GM18951 (cell line): ENCODE results near the gene RPS6KA3.
A peak's percentile ranks its signal among the peaks of the same experiment; 100 is the strongest.

Source experiments
- POLR2A ChIP-seq: IDR thresholded peaks from 4 replicates; pipeline ENCODE4 v1.6.1; 2011; ENCODE audit warnings: mild to moderate bottlenecking; ENCODE audit not compliant: insufficient read length, insufficient read depth; ENCODE audit errors: extremely low read depth
- in situ Hi-C: fragments of 300-500 bp; cut with MboI; formaldehyde crosslinking; loops from one replicate; pipeline ENCODE4 v1.12.0; 2022; ENCODE audit warnings: low sequenced_read_pairs, mixed read lengths, inconsistent platforms; ENCODE audit not compliant: unreplicated experiment

The RPS6KA3 gene

DNA sequence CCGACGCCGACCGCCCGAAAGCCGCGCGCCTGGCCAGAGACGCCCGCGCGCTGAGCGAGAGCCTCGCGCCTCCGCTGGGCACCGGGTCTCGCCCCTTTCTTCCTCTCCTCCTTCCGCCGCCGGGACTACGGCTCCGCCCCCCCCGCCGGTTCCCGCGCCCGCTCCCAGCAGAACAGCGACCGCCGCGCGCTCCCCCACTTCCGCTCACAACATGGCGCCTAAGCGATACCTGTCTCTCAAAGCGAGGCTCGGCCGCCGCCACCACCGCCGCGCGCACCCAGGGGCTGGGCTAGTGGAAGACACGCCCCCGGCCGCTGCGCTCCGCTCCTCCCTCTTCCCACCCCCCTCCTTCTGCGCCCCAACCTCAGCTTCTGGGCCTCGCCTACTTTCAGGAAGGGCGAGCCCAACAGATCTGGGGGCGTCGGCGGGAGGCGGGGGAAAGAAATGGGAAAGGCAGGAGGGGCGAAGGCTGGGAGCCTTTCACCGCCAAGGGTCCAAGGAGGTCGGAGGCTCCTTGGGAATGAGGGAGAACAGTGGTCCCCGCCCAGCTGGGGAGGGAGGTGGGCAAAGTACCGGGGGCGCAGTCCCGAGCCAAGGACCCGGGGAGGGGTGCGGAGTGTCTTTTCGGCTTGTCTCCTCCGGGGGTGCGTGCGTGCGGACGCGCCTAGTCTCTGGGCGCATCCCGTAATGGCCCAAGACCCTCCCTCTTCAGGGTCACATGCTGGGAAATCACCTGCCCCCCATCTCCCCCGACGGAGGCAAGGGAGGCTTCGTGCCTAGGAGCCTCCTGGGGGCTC lies at the start of gene RPS6KA3:
RPS6KA3 (minus strand) TSS at position 100 of the 797 bp plus-strand sequence. CDS start 277 bp downstream, outside the sequence.
- TF ChIP-seq POLR2A: peak; percentile 58
- in situ Hi-C loops: no loop called here

GRCh38 chrX:20315140-20315539 lies 48.4 kb upstream of the RPS6KA3 start:
- in situ Hi-C loops: no loop called here

GRCh38 chrX:20313899-20314298 lies 47.2 kb upstream of the RPS6KA3 start:
- no peak for TF ChIP-seq POLR2A
- in situ Hi-C loops: no loop called here

More at GRCh38 chrX:20315140-20315539, 48.4 kb upstream of the RPS6KA3 start:
- no peak for TF ChIP-seq POLR2A

DNA sequence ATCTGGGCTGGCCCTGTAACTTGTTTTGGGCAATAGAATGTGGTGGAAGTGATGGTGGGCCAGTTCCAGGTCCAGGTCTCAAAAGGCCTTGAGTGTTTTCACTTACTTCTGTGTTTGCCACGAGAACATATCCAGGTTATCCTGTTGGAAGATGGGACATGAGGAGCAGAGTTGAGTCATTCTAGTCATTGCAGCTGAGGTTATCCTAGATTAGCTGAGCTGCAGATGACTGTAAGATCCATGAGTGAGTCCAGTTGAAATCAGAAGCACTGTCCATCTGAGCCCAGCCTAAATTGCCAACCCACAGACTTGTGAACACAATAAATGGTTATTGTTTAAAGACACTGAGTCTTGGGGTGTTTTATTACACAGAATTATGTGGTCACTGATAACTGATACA lies 45.3 kb upstream of the RPS6KA3 start:
- in situ Hi-C loops: no loop called here
- no peak for TF ChIP-seq POLR2A

GRCh38 chrX:20311505-20311904 lies 44.8 kb upstream of the RPS6KA3 start:
- in situ Hi-C loops: no loop called here
- TF ChIP-seq POLR2A: no peak

DNA sequence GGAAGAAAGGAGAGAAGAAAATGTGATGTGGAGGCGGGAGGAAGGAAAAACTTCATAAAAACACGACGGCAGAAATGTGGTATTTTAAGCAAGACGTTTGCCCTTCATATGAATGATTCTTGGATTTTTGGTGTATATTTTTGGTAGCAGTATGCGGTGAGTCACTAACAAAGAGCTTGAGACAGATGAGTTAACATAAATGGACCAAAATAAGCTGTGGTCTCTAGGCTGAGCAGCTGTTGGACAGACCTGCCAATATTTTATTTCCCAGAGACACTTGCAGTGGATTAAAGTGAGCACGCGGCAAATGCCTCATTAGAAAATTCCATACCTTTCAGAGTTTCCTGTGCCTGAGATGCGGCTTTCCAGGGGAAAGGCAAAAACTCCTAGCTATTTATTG lies 43.1 kb upstream of the RPS6KA3 start:
- in situ Hi-C loops: no loop called here
- TF ChIP-seq POLR2A: no peak

- no peak for TF ChIP-seq POLR2A
- in situ Hi-C loops: no loop called here
These were observed 40.0 kb upstream of the RPS6KA3 start for GRCh38 chrX:20306668-20307067.

DNA sequence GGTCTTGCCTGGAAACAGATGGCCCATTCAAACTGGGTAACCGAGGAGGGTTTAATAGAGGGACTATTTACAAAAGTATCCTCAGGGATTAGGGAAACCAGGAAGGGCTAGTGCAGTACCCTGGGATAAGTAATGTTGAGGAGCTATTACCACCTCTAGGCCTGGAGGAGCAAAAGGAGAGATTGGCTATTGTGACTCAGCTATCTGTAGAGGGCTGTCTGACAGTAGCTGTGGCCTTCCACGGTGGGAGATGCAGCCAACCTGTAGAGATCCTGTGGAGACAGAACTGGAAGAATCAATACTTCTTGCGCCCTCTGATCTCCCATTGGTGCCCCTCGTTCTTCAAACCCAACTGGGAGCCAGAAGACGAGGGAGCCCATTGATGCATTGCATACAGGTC lies 34.1 kb upstream of the RPS6KA3 start:
- no peak for TF ChIP-seq POLR2A
- in situ Hi-C loops: no loop called here

DNA sequence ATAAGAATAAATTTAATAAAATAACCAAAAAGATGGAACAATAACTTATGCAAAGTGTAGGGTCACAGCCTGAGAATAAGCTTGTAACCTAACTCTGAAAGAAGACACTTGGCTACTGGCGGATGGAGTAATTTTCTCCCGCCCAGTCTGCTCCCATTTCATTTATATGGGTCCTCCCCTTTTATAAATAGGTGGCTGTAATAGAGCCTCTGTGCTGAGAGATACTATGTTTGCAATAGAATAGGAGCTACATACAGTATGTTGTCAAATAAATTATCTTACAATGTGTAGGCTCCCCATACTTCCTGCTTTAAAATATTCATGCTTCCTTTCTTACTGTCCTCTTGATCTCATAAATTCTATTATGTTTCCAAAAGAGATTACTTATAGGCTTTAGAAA lies 28.2 kb upstream of the RPS6KA3 start:
- TF ChIP-seq POLR2A: no peak
- in situ Hi-C loops: no loop called here

GRCh38 chrX:20294284-20294683 lies 27.6 kb upstream of the RPS6KA3 start:
- in situ Hi-C loops: no loop called here
- no peak for TF ChIP-seq POLR2A

GRCh38 chrX:20285511-20285910 lies 18.8 kb upstream of the RPS6KA3 start:
- no peak for TF ChIP-seq POLR2A
- in situ Hi-C loops: no loop called here

DNA sequence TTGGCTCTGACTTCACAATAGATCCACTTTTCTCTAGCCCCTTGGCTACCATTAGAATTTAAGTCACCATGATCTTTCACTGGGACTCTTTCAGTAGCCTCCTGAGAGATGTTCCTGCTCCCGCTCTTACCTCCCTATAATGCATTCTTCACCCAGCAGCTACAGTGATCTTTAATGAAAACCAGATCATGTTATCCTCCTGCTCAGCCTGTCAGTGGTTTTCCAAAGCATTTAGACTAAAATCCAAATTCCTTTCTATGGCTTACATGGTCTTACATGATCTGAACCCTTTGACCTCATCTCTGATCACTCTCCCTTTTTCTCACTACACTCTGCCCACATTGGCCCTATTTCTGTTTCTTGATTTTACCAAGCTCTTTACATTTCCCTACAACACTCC lies 18.3 kb upstream of the RPS6KA3 start:
- in situ Hi-C loops: no loop called here
- TF ChIP-seq POLR2A: no peak

GRCh38 chrX:20284444-20284843 lies 17.7 kb upstream of the RPS6KA3 start:
- in situ Hi-C loops: no loop called here
- no peak for TF ChIP-seq POLR2A

GRCh38 chrX:20280938-20281337 lies 14.2 kb upstream of the RPS6KA3 start:
- in situ Hi-C loops: no loop called here
- no peak for TF ChIP-seq POLR2A
